Panc1 (cell line): Measurements from ENCODE around the gene LCOR. TPM values are rescaled to one million over a fixed set of nuclear protein-coding genes. Genes with fewer than 3 reads are reported as not detected.

ENCODE experiments used
- ATAC-seq: fragments of 200-7000 bp; cut with Tn5 transposase; 2 replicates; pipeline ENCODE4 v1.9.1; 2020; ENCODE audit warnings: mild to moderate bottlenecking, moderate library complexity
- BruUV-seq: library from RNA; stranded (reverse); fragments of 400-500 nt; replicated peaks from 2 replicates; lab custom pipeline; 2021; lab: Mats Ljungman, UMichigan
- CTCF ChIA-PET: fragments of 300-600 bp; sonication (Branson Sonifier 250); formaldehyde crosslinking; loops from one replicate; lab custom pipeline; 2022; ENCODE audit warnings: antibody characterized with exemption; lab: Charles Lee
- POLR2A ChIA-PET: fragments of 300-600 bp; sonication (Branson Sonifier 250); formaldehyde crosslinking; loops from one replicate; lab custom pipeline; 2022; ENCODE audit warnings: antibody characterized with exemption; lab: Charles Lee
- DNase-seq: peaks from one replicate; pipeline ENCODE4 v3.0.0-alpha.2; 2010; ENCODE audit warnings: low read depth, low spot score
- H3K27ac ChIP-seq: 2 replicates; pipeline ENCODE4 v1.5.1; 2011; ENCODE audit warnings: mild to moderate bottlenecking, low read length, inconsistent platforms
- H3K27me3 ChIP-seq: fragments of 200-500 bp; sonication (Bioruptor generic); 2 replicates; pipeline ENCODE4 v1.6.0; 2014; ENCODE audit warnings: low read length, inconsistent platforms; ENCODE audit not compliant: control insufficient read depth, insufficient read depth
- H3K36me3 ChIP-seq: fragments of 200-500 bp; sonication (Bioruptor generic); 2 replicates; pipeline ENCODE4 v1.5.1; 2014; ENCODE audit warnings: inconsistent platforms, mild to moderate bottlenecking, low read length, moderate library complexity; ENCODE audit not compliant: control insufficient read depth, insufficient read depth
- H3K4me1 ChIP-seq: 2 replicates; pipeline ENCODE4 v1.5.1; 2011; ENCODE audit warnings: inconsistent platforms, mild to moderate bottlenecking, low read length, moderate library complexity; ENCODE audit not compliant: control insufficient read depth, insufficient read depth
- H3K4me3 ChIP-seq, 2 experiments: 2 replicates each; pipeline ENCODE4 v1.5.1; 2011 to 2012; ENCODE audit warnings: low read depth in 2 of 2, low read length in 2 of 2, mild to moderate bottlenecking in 2 of 2, inconsistent platforms in 1 of 2, moderate library complexity in 1 of 2
- H3K9me3 ChIP-seq: fragments of 200-500 bp; sonication (Bioruptor generic); 2 replicates; pipeline ENCODE4 v1.5.1; 2014; ENCODE audit warnings: low read depth, mild to moderate bottlenecking, inconsistent platforms, low read length, moderate library complexity; ENCODE audit not compliant: control insufficient read depth, insufficient read depth
- CTCF ChIP-seq: fragments of 450-650 bp; IDR thresholded peaks from 2 replicates; pipeline ENCODE4 v1.5.1; 2017; ENCODE audit warnings: mild to moderate bottlenecking
- POLR2AphosphoS5 ChIP-seq: IDR thresholded peaks from 2 replicates; pipeline ENCODE4 v1.6.1; 2012; ENCODE audit warnings: mild to moderate bottlenecking, low read depth, low read length, moderate library complexity
- REST ChIP-seq, 2 experiments: IDR thresholded peaks; 2 replicates each; pipeline ENCODE4 v1.6.1; 2011 to 2012; ENCODE audit warnings: low read depth in 2 of 2, control low read depth in 1 of 2, low read length in 1 of 2, mild to moderate bottlenecking in 1 of 2, moderate library complexity in 1 of 2; ENCODE audit not compliant: insufficient read depth in 1 of 2
- SIN3A ChIP-seq: IDR thresholded peaks from 2 replicates; pipeline ENCODE4 v1.6.1; 2012; ENCODE audit warnings: low read depth, mild to moderate bottlenecking, low read length, moderate library complexity, borderline replicate concordance; ENCODE audit not compliant: insufficient read depth
- TCF7L2 ChIP-seq: IDR thresholded peaks from 2 replicates; pipeline ENCODE4 v1.6.1; 2011; ENCODE audit warnings: mild to moderate bottlenecking, low read depth, low read length, inconsistent platforms
- in situ Hi-C: cut with HindIII; loops from 2 replicates; pipeline ENCODE4 v1.10.0; 2016; ENCODE audit warnings: low sequenced_read_pairs, low pct_unique_long_range_greater_than_20kb
- intact Hi-C: fragments of 100-400 bp; cut with micrococcal nuclease; formaldehyde crosslinking; loops from one replicate; pipeline ENCODE4 v1.10.0; 2022; ENCODE audit not compliant: unreplicated experiment
- total RNA-seq: library from RNA; stranded (reverse); gene quantifications from one replicate; pipeline ENCODE4 v1.2.1, GENCODE V29; 2021; ENCODE audit not compliant: unreplicated experiment

The LCOR gene
- total RNA-seq, 1 experiment from 2014 or later = 58.0 TPM

DNA sequence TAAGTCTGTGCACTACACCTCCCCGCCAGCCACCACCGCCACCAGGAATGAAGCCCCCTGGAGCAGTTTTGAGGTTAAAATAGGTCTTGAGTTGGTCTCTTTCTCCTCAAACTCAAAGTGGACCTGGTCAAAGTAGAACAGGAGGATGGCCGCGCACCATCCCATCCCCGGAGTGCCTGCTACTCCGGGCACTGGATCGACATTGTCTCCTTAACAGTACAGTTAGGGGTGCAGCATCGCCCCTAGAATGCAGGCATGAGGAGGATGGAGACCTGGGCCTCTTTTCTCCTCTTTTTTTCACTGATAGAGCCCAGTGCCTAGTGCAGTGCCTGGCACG, 208.1 kb downstream of the LCOR start:
- no TSS peak for BruUV-seq
- TF ChIP-seq CTCF = no peak
- no peak for TF ChIP-seq TCF7L2
- TF ChIP-seq REST (IDR thresholded peaks at IDR 0.05; ENCODE audit: insufficient read depth in 1 of 2, low read depth in 2 of 2, low read length in 1 of 2) = no peak
- TF ChIP-seq SIN3A = no peak
- TF ChIP-seq POLR2AphosphoS5 = no peak
- ATAC-seq (no peak), DNase-seq (no peak)
- Histone ChIP-seq H3K27me3 (no peaks in the 10 kb centered on the region), H3K4me1 (0 out of 2 replicates have a peak, but pooled peaks cover 6% of the 10 kb centered on the region), H3K27ac (no peak overlapping the region), H3K9me3 (no peaks in the 10 kb centered on the region), H3K4me3 (no peak overlapping the region), H3K36me3 (no peaks in the 10 kb centered on the region)
- POLR2A ChIA-PET = no interaction called here
- in situ Hi-C loops (no loop called here), intact Hi-C loops (no loop called here)
- CTCF ChIA-PET = no interaction called here

DNA sequence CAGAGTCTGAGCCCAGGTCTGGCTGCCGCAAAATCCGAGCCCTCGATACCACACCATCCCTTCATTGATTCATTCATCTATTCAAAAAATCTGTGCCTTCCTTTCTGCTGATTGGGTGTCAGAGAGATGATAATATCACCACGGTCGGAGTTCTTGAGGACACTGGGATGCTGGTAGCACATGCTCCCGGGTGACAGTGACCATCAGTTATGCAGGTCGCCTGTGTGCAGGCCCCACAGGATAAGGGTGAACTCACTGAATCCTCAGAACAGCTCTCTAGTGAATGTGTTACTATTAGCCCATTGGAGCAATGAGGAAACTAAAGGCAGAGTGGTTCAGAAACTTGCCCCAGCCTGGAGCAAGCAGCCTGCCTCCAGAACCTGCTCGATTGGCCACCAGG, 208.6 kb downstream of the LCOR start:
- ATAC-seq (no peak), DNase-seq (no peak)
- POLR2A ChIA-PET = no interaction called here
- H3K4me1 ChIP-seq = 0 out of 2 replicates have a peak, but pooled peaks cover 6% of the 10 kb centered on the region
- H3K27me3 ChIP-seq = no peaks in the 10 kb centered on the region
- H3K36me3 ChIP-seq = no peaks in the 10 kb centered on the region
- CTCF ChIA-PET = no interaction called here
- H3K9me3 ChIP-seq = no peaks in the 10 kb centered on the region
- TF ChIP-seq CTCF (no peak), SIN3A (no peak), REST (IDR thresholded peaks at IDR 0.05; ENCODE audit: insufficient read depth in 1 of 2, low read depth in 2 of 2, low read length in 1 of 2) (no peak), TCF7L2 (no peak), POLR2AphosphoS5 (no peak)
- in situ Hi-C loops = no loop called here
- no TSS peak for BruUV-seq
- H3K27ac ChIP-seq = no peak overlapping the region
- H3K4me3 ChIP-seq = no peak overlapping the region
- intact Hi-C loops = no loop called here
